ENCODE data around the gene SHISAL2B.

DNA sequence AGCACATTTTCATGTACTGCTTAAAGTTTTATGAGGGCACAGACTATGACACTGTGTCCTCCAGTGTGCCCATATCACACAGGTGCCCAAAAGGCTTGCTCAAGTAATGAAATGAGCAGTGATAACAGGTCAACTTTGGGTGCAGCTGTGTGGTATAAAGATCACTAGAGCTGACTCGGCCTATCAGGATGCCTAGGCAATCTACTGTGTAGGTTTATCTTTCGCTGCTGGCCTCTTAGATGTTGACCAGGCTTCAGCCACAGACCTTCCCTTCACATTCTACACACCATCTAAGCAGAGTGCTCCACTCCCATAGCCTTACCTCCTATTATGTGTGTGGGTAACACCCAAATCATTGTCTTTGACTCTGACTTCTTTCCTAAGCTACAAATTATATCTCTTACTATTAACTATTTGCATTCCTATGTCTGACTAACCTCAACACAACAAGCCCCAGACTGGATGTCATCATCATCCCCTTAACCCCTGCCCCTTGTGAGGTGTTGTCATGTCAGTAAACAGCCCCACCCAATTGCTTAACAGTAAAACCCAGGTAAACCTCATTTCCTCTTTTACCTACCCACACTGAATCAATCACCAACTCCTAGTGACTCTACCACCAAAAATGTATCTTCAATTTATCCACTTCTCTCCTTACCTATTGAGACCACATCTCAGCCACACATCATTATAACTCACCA, 75.7 kb downstream of the SHISAL2B start:
- TF ChIP-seq, protein P1, sequence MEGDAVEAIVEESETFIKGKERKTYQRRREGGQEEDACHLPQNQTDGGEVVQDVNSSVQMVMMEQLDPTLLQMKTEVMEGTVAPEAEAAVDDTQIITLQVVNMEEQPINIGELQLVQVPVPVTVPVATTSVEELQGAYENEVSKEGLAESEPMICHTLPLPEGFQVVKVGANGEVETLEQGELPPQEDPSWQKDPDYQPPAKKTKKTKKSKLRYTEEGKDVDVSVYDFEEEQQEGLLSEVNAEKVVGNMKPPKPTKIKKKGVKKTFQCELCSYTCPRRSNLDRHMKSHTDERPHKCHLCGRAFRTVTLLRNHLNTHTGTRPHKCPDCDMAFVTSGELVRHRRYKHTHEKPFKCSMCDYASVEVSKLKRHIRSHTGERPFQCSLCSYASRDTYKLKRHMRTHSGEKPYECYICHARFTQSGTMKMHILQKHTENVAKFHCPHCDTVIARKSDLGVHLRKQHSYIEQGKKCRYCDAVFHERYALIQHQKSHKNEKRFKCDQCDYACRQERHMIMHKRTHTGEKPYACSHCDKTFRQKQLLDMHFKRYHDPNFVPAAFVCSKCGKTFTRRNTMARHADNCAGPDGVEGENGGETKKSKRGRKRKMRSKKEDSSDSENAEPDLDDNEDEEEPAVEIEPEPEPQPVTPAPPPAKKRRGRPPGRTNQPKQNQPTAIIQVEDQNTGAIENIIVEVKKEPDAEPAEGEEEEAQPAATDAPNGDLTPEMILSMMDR (IDR thresholded peaks at IDR 0.05; ENCODE audit: poor library complexity) = no peak
- no peak for TF ChIP-seq EZH2phosphoT487 (IDR thresholded peaks at IDR 0.05; ENCODE audit: low read depth, severe bottlenecking, unreplicated experiment)
- no peak for TF ChIP-seq EZH2 (IDR thresholded peaks at IDR 0.05; ENCODE audit: borderline replicate concordance)

Measured in hepatocyte (in vitro differentiated cells).